Measurements from ENCODE around the gene DUSP21. TPM values are rescaled to one million over a fixed set of nuclear protein-coding genes. Genes with fewer than 3 reads are reported as not detected.
"Not testable (repeated sequence)": the region's sequence is repeated elsewhere in the genome, so short reads cannot be mapped to it uniquely, and the experiment has no call there.

DUSP21 gene
- polyA plus RNA-seq, 1 donor, result not detected

DNA sequence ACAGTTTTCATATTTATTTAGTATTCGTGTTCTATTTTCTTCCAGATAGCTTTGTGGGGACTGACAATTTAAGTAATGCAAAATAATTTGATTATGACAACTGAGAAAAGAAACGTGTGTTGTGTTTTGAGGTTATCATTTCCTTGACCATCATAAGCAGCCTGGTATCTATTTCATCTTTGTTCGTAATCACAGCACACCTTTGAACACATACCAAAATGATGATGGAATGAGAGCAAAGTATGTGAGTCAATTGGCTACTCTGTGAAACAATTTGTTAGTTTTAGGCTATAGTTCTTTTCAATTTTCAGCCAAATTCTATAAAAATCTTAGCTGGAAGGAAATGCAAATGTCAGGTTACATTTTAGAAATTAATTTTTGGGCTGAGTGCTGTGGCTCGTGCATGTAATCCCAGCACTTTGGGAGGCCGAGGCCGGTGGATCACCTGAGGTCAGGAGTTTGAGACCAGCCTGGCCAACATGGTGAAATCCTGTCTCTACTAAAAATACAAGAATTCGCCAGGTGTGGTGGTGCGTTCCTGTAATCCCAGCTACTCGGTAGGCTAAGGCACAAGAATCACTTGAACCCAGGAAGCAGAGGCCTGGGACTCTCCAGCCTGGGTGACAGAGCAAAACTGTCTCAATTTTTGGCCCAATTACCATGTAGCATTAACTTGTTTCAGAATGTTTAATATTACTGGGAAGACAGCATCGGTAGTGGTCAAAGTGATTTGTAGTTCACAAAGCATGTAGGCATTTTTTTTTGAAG is 1.1 kb upstream of the DUSP21 start:
- peaks cover 4% of the 10 kb centered on the region for H3K4me1 ChIP-seq (ENCODE audit: control insufficient read depth, insufficient read depth, low read length)
- peaks cover 3% of the 10 kb centered on the region for H3K9me3 ChIP-seq (ENCODE audit: control insufficient read depth, low read depth, low read length)
- H3K4me3 ChIP-seq (ENCODE audit: low read length), result no peak overlapping the region
- H3K36me3 ChIP-seq (ENCODE audit: control insufficient read depth, insufficient read depth, low read length), result no peaks in the 10 kb centered on the region
- peak overlapping the region; percentile 56 for H3K27ac ChIP-seq (ENCODE audit: low read length)
- no peaks in the 10 kb centered on the region for H3K27me3 ChIP-seq (ENCODE audit: control insufficient read depth, insufficient read depth, low read length)
- DNase-seq, result no peak
- WGBS (ENCODE audit: insufficient coverage, low lambda C conversion rate), result 67% methylated on average over 1 of the region's 10 CpGs

DNA sequence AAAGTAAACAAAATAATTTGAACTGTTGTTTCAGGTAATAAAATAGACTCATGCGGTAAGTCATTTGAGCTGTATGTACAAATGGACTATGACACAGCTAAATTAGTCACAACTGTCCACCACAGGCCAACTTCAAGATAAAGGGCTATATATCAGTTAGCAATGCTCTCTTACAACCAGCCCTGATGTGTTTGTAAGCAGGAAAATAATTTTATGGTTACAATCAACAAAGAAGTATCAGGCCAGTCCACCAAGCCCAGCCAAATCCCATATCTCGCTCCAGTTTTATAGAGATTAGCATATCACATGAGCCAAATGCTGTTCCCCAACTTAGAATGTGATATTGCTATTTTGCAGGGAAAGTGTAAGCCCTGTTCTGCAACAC is 511 bp upstream of the DUSP21 start:
- DNase-seq, result peak; percentile 26 to 55
- no CpG with 5 or more reads among the region's 2 CpGs for WGBS (ENCODE audit: insufficient coverage, low lambda C conversion rate)
- H3K27me3 ChIP-seq (ENCODE audit: control insufficient read depth, insufficient read depth, low read length), result no peaks in the 10 kb centered on the region
- no peak overlapping the region for H3K4me3 ChIP-seq (ENCODE audit: low read length)
- H3K9me3 ChIP-seq (ENCODE audit: control insufficient read depth, low read depth, low read length), result peaks cover 3% of the 10 kb centered on the region
- H3K27ac ChIP-seq (ENCODE audit: low read length), result peak overlapping the region; percentile 56
- H3K4me1 ChIP-seq (ENCODE audit: control insufficient read depth, insufficient read depth, low read length), result peaks cover 4% of the 10 kb centered on the region
- H3K36me3 ChIP-seq (ENCODE audit: control insufficient read depth, insufficient read depth, low read length), result no peaks in the 10 kb centered on the region

DNA sequence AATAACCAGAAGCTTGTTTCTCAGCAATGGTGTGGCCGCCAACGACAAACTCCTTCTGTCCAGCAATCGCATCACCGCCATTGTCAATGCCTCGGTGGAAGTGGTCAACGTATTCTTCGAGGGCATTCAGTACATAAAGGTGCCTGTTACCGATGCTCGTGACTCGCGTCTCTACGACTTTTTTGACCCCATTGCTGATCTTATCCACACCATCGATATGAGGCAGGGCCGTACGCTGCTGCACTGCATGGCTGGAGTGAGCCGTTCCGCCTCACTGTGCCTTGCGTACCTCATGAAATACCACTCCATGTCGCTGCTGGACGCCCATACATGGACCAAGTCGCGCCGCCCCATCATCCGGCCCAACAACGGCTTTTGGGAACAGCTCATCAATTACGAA is 383 bp downstream of the DUSP21 start:
- Histone ChIP-seq H3K27me3 (ENCODE audit: control insufficient read depth, insufficient read depth, low read length) (no peaks in the 10 kb centered on the region), H3K9me3 (ENCODE audit: control insufficient read depth, low read depth, low read length) (peaks cover 3% of the 10 kb centered on the region), H3K36me3 (ENCODE audit: control insufficient read depth, insufficient read depth, low read length) (no peaks in the 10 kb centered on the region), H3K27ac (ENCODE audit: low read length) (no peak overlapping the region), H3K4me3 (ENCODE audit: low read length) (no peak overlapping the region), H3K4me1 (ENCODE audit: control insufficient read depth, insufficient read depth, low read length) (peaks cover 4% of the 10 kb centered on the region)
- no CpG with 5 or more reads among the region's 26 CpGs for WGBS (ENCODE audit: insufficient coverage, low lambda C conversion rate)
- DNase-seq, result no peak

DNA sequence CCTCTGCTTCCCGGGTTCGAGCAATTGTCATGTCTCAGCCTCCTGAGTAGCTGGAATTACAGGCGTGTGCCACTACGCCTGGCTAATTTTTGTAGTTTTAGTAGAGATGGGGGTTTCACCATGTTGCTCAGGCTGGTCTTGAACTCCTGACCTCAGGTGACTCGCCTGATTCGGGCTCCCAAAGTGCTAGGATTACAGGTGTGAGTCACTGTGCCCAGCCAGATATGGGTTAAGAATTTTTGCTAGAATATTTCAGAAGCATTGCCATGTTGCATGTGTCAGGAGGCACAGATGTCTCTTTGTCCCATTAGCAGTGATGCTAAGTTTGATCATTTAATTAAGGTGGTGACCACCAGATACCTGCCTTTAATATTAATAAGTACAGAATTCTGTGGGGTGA is 7.1 kb downstream of the DUSP21 start:
- H3K4me3 ChIP-seq (ENCODE audit: low read length); H3K27me3 ChIP-seq (ENCODE audit: control insufficient read depth, insufficient read depth, low read length); H3K27ac ChIP-seq (ENCODE audit: low read length); DNase-seq; H3K9me3 ChIP-seq (ENCODE audit: control insufficient read depth, low read depth, low read length); H3K4me1 ChIP-seq (ENCODE audit: control insufficient read depth, insufficient read depth, low read length); H3K36me3 ChIP-seq (ENCODE audit: control insufficient read depth, insufficient read depth, low read length): not testable (repeated sequence)
- no CpG with 5 or more reads among the region's 6 CpGs for WGBS (ENCODE audit: insufficient coverage, low lambda C conversion rate)

DNA sequence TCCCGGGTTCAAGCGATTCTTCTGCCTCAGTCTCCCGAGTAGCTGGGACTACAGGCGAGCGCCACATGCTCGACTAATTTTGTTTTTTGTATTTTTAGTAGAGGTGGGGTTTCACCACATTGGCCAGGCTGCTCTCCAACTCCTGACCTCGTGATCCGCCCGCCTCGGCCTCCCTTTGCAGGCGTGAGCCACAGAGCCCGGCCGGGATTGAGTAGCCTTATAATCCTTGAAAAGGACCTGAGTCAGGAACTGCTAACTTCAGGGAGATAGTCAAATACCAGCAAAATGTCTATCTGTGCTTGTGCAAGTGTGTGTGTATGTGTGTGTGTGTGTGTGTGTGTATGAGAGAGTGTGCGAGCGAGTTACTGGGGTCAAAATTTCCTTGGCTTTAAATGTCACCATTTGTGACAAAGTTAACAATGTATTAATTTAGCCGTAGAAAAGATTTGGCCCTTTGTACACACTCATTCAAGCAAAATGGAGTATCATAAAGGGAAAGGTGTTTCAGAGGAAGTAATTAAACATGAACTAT is 27.4 kb downstream of the DUSP21 start:
- peak in 1 of 2 donors; percentile 48 for DNase-seq
- no peaks in the 10 kb centered on the region for H3K27me3 ChIP-seq (ENCODE audit: control insufficient read depth, insufficient read depth, low read length)
- H3K4me1 ChIP-seq (ENCODE audit: control insufficient read depth, insufficient read depth, low read length), result no peaks in the 10 kb centered on the region
- peak overlapping the region; percentile 97 for H3K27ac ChIP-seq (ENCODE audit: low read length)
- no CpG with 5 or more reads among the region's 16 CpGs for WGBS (ENCODE audit: insufficient coverage, low lambda C conversion rate)
- peak overlapping the region; percentile 73 for H3K4me3 ChIP-seq (ENCODE audit: low read length)
- H3K9me3 ChIP-seq (ENCODE audit: control insufficient read depth, low read depth, low read length), result no peaks in the 10 kb centered on the region
- no peaks in the 10 kb centered on the region for H3K36me3 ChIP-seq (ENCODE audit: control insufficient read depth, insufficient read depth, low read length)

DNA sequence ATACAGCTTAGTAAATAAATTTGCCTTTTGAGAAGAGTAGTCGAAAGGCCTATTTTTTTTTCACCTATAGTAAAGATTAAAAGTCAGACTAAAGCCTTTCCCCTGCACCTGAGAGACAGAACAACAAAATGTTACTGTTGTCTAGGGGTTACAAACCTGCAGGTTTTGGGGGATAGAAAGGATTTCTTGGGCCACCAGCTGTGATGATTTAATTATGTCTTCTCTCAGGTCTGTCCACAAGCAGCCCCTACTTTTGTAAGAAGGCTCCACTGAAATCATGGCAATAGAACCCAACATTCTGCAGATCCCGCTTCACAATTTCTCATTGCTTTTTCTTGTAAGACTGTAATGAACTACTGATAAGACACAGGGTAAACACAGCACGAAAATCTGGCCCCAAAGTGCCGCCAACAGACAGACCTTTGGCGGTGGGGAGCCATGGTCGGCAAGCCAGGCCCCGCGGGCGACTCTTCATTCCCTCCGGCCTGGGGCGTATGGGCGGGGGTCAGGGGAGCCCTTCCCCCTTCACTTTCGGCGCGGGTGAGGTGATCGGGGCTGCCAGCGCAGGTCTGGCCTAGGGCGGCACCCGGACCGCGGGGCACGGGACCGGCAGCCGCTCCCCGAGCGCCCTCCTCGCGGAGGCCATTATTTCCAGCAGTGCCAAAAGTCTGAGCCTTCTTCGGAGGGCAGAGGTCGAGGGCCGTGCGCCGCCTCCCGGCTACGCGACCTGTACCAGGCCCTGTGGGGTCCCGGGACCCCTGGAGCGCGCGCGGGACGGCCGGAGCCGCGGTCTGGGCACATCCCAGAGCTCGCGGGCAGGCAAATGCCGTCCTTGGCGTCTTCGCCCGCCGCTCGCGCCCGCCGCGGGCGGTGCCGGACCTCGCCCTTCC is 28.4 kb downstream of the DUSP21 start:
- peak overlapping the region; percentile 73 for H3K4me3 ChIP-seq (ENCODE audit: low read length)
- H3K36me3 ChIP-seq (ENCODE audit: control insufficient read depth, insufficient read depth, low read length), result no peaks in the 10 kb centered on the region
- no peaks in the 10 kb centered on the region for H3K4me1 ChIP-seq (ENCODE audit: control insufficient read depth, insufficient read depth, low read length)
- no peaks in the 10 kb centered on the region for H3K27me3 ChIP-seq (ENCODE audit: control insufficient read depth, insufficient read depth, low read length)
- peak; percentile 46 to 73 for DNase-seq
- no CpG with 5 or more reads among the region's 60 CpGs for WGBS (ENCODE audit: insufficient coverage, low lambda C conversion rate)
- H3K9me3 ChIP-seq (ENCODE audit: control insufficient read depth, low read depth, low read length), result no peaks in the 10 kb centered on the region
- peak overlapping the region; percentile 97 for H3K27ac ChIP-seq (ENCODE audit: low read length)

DNA sequence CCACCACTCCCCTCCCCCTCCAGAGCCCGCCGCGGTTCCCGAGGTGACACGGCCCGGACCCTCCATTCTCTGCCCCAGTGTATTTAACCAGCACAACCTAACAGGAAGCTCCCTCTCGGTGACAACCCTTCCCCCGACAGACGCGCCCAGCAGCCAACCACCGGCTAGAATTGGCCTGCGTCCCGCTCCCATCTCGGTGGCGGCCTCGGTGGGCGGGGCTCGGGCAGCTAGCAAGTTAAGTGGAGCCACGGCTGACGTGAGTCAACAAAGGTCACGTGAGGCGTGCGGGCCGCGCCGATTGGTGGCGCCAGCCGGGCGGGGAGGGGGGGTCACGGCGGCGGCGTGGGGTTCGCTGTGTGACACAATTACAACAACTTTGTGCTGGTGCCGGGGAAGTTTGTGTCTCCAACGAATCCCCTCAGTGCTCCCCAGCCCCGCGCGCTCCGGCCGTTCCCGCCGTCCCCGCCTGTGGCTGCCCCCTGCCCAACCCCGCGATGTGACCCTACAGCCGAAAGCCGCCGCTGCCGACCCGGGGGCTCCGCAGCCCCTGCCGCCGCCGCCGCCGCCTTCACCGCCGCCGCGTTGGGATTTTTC is 29.1 kb downstream of the DUSP21 start, which contains the start of gene KDM6A:
Gene KDM6A (plus strand): TSS at position 368 of the 594 bp plus-strand sequence. CDS start 364 bp downstream, outside the sequence.
- no CpG with 5 or more reads among the region's 61 CpGs for WGBS (ENCODE audit: insufficient coverage, low lambda C conversion rate)
- Histone ChIP-seq H3K4me1 (ENCODE audit: control insufficient read depth, insufficient read depth, low read length) (no peaks in the 10 kb centered on the region), H3K27ac (ENCODE audit: low read length) (peak within 1 kb of the TSS; percentile 97), H3K9me3 (ENCODE audit: control insufficient read depth, low read depth, low read length) (no peaks in the 10 kb centered on the region), H3K36me3 (ENCODE audit: control insufficient read depth, insufficient read depth, low read length) (no peaks in the 10 kb centered on the region), H3K4me3 (ENCODE audit: low read length) (peak within 1 kb of the TSS; percentile 85), H3K27me3 (ENCODE audit: control insufficient read depth, insufficient read depth, low read length) (no peaks in the 10 kb centered on the region)
- DNase-seq, result peak; percentile 98 to 99

DNA sequence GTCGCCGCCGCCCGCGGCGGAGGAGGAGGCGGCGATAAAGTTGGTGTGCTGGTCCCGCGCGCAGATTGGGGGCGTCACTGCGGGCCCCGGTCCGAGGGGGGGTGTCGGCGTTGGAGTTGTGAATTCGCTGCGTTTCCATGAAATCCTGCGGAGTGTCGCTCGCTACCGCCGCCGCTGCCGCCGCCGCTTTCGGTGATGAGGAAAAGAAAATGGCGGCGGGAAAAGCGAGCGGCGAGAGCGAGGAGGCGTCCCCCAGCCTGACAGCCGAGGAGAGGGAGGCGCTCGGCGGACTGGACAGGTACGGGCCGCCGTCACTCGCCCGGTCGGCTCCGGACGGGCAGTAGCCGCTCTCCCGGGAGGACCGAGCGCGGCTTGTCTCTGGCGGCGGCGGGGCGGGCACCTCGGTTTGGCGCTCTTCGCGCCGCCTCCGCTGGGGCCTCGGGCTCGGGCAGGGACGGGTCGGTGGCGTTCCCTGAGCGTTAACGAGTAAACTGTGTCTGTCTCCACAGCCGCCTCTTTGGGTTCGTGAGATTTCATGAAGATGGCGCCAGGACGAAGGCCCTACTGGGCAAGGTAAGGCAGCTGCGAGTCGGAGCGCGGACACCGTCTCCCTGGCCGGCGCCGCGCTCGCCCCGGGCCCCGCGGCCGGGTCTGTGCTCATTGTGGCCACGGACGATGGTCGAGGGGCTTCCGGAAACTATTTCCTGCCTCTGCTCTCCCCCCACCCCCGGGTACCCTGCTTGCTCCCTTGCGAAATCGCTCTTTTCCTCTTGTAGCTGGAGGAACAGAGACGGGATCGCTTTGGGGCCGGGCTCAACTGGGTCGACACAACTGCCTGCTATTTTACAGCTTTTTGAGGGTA is 29.8 kb downstream of the DUSP21 start:
- peak; percentile 48 to 57 for DNase-seq
- Histone ChIP-seq H3K27me3 (ENCODE audit: control insufficient read depth, insufficient read depth, low read length) (no peaks in the 10 kb centered on the region), H3K27ac (ENCODE audit: low read length) (peak overlapping the region; percentile 96), H3K4me3 (ENCODE audit: low read length) (peak overlapping the region; percentile 85), H3K4me1 (ENCODE audit: control insufficient read depth, insufficient read depth, low read length) (no peaks in the 10 kb centered on the region), H3K36me3 (ENCODE audit: control insufficient read depth, insufficient read depth, low read length) (no peaks in the 10 kb centered on the region), H3K9me3 (ENCODE audit: control insufficient read depth, low read depth, low read length) (no peaks in the 10 kb centered on the region)
- WGBS (ENCODE audit: insufficient coverage, low lambda C conversion rate), result no CpG with 5 or more reads among the region's 99 CpGs

DNA sequence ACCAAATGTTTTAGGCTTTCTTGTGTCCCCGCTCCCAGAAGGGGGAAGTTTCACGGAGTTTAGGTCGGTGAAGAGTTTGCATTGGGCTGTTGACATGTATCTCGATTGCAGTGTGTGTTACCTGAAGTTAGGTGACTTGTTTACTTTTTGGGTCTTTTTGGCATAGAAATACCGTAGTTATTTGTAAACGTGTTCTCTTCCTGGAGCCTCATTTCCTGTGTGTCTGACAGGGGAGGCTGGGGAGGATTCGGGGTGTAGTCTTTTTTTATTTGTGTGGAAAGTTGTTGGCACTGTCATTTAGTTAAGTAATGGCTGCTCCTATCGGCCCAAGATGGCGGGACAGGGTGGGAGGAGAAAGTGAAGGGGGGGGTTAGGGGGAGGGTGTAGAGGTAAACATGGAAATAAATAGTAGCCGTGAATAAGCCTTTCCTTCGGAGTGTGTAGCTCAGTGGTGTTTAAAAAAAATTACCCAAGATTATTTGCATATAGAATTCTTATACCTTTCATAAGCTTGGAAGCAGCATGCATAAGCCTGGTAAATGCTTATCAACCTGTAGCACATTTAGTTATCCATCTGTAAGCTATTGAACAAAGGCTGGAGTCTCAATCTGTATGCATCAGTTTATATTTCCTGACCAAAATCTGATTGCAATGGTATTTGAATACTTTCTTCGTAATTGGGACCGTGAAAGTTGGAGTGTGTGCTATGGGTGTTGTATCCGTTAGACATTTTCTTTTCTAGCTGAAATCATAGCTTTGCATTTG is 30.8 kb downstream of the DUSP21 start:
- DNase-seq, result peak in 1 of 2 donors; percentile 56
- no CpG with 5 or more reads among the region's 14 CpGs for WGBS (ENCODE audit: insufficient coverage, low lambda C conversion rate)
- no peaks in the 10 kb centered on the region for H3K36me3 ChIP-seq (ENCODE audit: control insufficient read depth, insufficient read depth, low read length)
- no peaks in the 10 kb centered on the region for H3K27me3 ChIP-seq (ENCODE audit: control insufficient read depth, insufficient read depth, low read length)
- peak overlapping the region; percentile 85 for H3K4me3 ChIP-seq (ENCODE audit: low read length)
- no peaks in the 10 kb centered on the region for H3K4me1 ChIP-seq (ENCODE audit: control insufficient read depth, insufficient read depth, low read length)
- peak overlapping the region; percentile 96 for H3K27ac ChIP-seq (ENCODE audit: low read length)
- no peaks in the 10 kb centered on the region for H3K9me3 ChIP-seq (ENCODE audit: control insufficient read depth, low read depth, low read length)
